ENCODE results near the gene LFNG. TPM values are rescaled to one million over a fixed set of nuclear protein-coding genes. Genes with fewer than 3 reads are reported as not detected.

Gene LFNG
- polyA plus RNA-seq, 6 donors from 2014 or later, result 0.59 to 4.0 (median 2.2) TPM

DNA sequence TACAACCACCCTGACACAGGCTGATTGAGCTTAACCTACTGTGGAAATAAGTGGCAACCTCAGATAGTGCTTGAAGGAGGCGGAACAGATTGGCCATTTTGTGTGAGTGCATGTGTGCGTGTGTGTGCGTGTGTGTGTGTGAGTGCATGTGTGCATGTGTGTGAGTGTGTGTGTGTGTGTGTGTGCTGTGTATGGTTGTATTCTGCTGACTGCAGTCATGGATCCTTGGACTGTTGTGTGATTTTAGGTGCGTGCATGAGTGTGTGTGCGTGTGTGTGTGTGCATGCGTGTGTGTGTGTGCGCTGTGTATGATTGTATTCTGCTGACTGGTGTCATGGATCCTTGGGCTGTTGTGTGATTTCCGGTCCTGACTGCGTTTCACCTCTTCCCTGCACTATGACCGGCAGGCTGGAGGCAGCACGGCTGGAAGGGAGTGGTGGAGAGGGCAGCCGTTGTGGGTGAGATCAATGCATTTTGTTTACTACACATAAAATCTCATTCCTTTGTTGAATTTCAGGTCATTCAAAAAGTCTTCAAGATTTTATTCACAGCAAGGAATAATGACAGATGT, 45.5 kb downstream of the LFNG start:
- Mint-ChIP-seq H3K27ac (no peak overlapping the region), H3K4me1 (peaks cover 9 to 13% (median 12%) of the 10 kb centered on the region in 3 donors), H3K4me3 (no peak overlapping the region), H3K9me3 (no peaks in the 10 kb centered on the region), H3K27me3 (no peaks in the 10 kb centered on the region), H3K36me3 (no peaks in the 10 kb centered on the region)
- ATAC-seq (ENCODE audit: low read depth in 2 of 2) (no peak), DNase-seq (no peak)

DNA sequence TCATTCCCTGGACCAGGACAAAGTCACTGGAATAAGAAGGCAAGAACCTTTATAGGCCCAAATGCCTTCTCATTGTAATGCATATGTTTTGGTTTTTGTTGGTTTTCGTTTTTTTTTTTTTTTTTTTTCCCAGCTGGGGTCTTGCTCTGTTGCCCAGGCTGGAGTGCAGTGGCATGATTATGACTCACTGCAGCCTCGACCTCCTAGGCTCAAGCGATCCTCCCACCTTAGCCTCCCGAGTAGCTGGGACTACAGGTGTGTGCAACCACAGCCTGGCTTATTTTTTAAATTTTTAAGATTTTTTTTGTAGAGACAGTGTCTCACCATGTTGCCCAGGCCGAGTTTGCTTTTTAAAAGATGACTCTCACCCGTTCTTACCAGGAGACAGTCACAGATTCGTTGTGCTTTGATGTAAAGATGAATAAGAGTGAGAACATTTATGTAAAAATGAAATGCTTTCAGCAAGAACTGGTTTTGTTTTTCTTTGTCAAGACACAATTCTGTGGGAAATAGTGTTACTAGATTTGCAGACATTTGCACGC, 46.8 kb downstream of the LFNG start:
- Mint-ChIP-seq H3K4me1 (peaks cover 9 to 12% (median 10%) of the 10 kb centered on the region in 3 donors), H3K36me3 (no peaks in the 10 kb centered on the region), H3K27me3 (no peaks in the 10 kb centered on the region), H3K27ac (no peak overlapping the region), H3K9me3 (no peaks in the 10 kb centered on the region), H3K4me3 (peak overlapping the region in 4 of 8 donors; percentile 20 to 61 (median 28))
- ATAC-seq (ENCODE audit: low read depth in 2 of 2) (no peak), DNase-seq (no peak)

DNA sequence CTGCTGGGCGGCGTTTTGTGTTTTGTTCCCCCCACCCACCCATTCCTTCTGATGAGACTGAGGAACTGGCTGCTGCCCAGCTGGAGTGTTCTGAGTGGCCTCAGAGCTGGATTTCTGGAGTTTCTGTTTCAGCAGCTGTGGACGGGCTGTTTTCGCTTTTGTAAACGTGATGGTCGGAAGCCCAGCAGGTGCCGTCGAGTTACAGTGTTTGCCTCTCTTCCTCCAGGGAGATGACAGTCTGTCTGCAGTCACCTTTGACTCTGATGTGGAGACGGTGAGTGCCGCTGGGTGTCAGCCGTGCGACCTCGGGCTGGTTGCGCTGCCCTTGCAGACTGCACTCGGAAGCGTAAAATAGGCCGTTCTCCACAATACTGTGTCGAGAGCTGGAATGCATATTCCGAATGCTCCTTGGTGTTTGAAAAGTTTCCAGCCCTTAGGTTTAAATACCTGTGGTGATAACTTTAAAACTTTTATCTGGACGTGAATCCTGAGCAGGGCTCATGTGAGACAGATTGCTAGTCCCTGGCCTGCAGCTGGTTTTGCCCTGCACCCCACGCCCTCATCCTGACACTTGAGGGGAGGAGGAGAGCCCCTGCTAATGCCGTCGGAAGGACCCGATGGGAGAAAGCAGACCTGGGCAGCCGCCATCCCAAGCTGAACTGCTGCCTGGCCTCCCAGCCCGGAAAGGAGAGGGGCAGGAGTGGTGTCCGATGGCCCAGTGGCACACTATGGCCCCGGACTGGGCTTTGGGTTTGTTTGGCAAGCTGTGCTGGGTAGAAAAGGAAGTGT, 47.5 kb downstream of the LFNG start:
- Mint-ChIP-seq H3K4me1 (peaks cover 4 to 12% (median 4%) of the 10 kb centered on the region in 3 donors), H3K9me3 (no peaks in the 10 kb centered on the region), H3K27me3 (no peaks in the 10 kb centered on the region), H3K27ac (no peak overlapping the region), H3K36me3 (no peaks in the 10 kb centered on the region), H3K4me3 (peak overlapping the region in 4 of 8 donors; percentile 42 to 69 (median 49))
- DNase-seq (no peak), ATAC-seq (ENCODE audit: low read depth in 2 of 2) (peak; percentile 32 to 55)

DNA sequence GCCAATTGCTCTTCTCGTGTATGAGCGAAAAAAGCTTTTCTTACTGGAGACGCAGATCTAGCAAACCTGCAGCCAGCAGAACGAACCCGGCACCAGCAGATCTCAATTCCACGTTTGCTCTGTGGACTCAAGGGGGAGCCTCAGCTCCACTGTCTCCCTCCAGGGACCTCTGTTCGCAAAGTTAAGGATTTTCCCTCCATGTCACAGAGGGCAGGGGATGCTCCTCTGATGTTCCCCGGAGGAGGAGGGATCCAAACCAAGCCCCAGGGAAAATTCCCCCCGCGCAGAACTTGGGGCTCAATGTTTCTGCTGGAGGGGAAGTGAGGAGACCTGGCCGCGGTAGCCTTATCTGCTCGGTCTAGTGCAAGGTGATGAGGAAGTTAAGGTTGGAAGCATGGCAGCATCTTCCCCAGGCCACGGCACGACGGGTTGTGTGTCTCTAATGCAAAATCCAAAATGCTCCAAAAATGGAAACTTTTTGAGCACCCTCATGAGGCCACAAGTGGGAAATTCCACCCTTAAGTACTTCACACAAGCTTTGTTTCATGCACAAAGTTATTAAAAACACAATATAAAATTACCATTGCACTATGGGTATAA, 48.2 kb downstream of the LFNG start:
- peak; percentile 86 to 87 for ATAC-seq (ENCODE audit: low read depth in 2 of 2)
- Mint-ChIP-seq H3K4me1 (peaks cover 0 to 12% (median 4%) of the 10 kb centered on the region in 3 donors), H3K27ac (peak overlapping the region in 1 of 6 donors; percentile 42), H3K9me3 (no peaks in the 10 kb centered on the region), H3K4me3 (peak overlapping the region in 7 of 8 donors; percentile 34 to 69 (median 50)), H3K36me3 (no peaks in the 10 kb centered on the region), H3K27me3 (no peaks in the 10 kb centered on the region)
- peak; percentile 31 for DNase-seq

DNA sequence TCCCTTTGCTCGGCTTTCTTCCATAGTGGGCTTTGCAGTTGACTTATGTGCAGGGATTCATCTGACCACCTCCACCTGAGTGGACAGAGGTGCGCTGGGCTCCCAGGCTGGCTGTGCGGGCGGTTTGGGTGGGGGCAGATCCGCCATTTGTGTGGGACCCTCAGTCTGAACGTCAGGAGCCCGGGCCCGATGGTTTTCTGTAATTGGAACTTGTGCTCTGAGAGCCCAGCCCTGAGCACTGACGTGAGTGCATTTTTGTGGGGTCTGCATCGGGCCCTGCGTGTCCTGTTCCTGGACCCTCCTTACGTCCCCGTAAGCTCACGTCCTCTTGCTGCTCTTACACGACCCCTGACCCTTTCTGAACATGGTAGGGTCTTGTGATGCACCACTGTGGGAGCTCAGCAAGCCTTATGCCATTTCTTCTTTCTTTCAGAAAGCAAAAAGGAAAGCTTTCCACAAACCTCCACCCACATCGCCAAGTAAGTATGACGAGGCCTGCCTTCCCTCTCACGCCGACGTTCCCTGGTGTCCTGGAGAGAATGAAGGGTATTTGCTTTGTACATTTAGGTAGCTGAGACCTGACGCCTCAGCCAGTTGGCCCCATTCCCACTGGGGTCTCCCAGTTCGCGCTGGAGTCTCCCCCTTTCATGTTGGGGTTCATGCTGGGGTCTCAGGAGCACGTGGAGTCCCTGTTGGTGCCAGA, 49.1 kb downstream of the LFNG start:
- Mint-ChIP-seq H3K27me3 (no peaks in the 10 kb centered on the region), H3K4me1 (peaks cover 0 to 12% (median 4%) of the 10 kb centered on the region in 3 donors), H3K4me3 (no peak overlapping the region), H3K27ac (peak overlapping the region in 1 of 6 donors; percentile 62), H3K36me3 (peaks cover 0 to 4% of the 10 kb centered on the region in 2 donors), H3K9me3 (no peaks in the 10 kb centered on the region)
- DNase-seq (no peak), ATAC-seq (ENCODE audit: low read depth in 2 of 2) (no peak)

DNA sequence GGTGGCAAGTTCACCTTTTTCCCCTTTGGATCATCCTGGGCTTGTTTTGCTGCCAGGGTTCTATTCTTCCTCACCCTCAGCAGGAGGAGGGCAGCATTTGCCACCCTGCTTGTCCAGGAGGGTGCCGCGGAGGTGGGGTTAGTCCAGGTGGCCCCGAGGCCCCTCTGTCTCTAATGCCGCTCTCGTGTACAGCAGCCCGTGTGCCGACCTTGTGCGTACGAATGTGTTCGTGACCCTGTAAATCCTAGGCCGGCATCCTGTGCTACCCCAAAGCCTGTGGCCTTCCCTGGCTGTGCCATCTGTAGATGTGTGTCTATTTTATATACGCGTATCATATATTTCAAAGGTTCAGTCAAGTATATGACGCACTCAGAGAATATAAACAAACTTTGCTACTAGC, 49.8 kb downstream of the LFNG start:
- Mint-ChIP-seq H3K4me1 (peaks cover 6 to 20% (median 8%) of the 10 kb centered on the region in 3 donors), H3K27ac (peak overlapping the region in 1 of 6 donors; percentile 63), H3K36me3 (peaks cover 4 to 7% of the 10 kb centered on the region in 2 donors), H3K9me3 (no peaks in the 10 kb centered on the region), H3K4me3 (no peak overlapping the region), H3K27me3 (no peaks in the 10 kb centered on the region)
- DNase-seq, result no peak
- no peak for ATAC-seq (ENCODE audit: low read depth in 2 of 2)

DNA sequence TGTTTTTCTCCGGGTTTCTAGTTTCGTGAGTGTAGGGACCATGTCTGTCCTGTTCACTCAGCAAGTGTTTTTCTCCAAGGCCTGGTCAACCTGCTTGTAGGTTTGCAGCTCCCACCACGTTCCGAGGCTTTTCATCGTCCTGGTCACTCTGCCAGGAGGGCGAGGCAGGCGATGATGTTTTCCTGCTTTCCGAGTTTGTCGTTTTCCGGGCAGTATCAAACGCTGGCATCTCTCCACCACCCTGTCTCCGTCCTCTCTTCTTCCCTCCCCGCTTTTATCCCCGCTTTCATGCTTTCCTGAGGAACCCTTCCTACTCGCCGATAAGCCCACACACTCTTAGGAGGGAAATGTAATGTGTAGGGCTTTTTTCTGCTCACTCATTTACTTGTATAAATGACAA, 50.4 kb downstream of the LFNG start:
- H3K9me3 Mint-ChIP-seq, result no peaks in the 10 kb centered on the region
- no peak overlapping the region for H3K27ac Mint-ChIP-seq
- no peak for ATAC-seq (ENCODE audit: low read depth in 2 of 2)
- no peaks in the 10 kb centered on the region for H3K27me3 Mint-ChIP-seq
- H3K4me1 Mint-ChIP-seq, result peaks cover 6 to 20% (median 8%) of the 10 kb centered on the region in 3 donors
- peaks cover 4 to 7% of the 10 kb centered on the region in 2 donors for H3K36me3 Mint-ChIP-seq
- no peak for DNase-seq
- no peak overlapping the region for H3K4me3 Mint-ChIP-seq

DNA sequence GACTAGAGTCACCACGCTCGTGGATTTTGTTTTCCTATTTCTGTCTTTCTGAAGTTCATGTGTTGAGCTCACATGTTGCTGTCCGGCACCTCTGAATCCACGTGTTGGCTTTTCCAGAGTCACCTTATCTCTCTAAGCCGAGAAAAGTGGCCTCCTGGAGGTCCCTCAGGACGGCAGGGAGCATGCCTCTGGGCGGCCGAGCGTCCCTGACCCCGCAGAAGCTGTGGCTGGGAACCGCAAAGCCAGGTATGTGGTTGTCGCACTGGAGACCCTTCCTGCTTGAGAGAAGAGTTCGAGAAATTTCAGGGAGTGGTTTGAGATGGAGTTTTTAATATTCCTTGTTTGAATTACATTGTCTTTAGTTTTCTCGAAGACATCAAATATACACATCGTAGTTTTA, 51.8 kb downstream of the LFNG start:
- Mint-ChIP-seq H3K27ac (no peak overlapping the region), H3K9me3 (no peaks in the 10 kb centered on the region), H3K4me3 (no peak overlapping the region), H3K36me3 (peaks cover 4 to 7% of the 10 kb centered on the region in 2 donors), H3K4me1 (peaks cover 5 to 20% (median 6%) of the 10 kb centered on the region in 3 donors), H3K27me3 (no peaks in the 10 kb centered on the region)
- ATAC-seq (ENCODE audit: low read depth in 2 of 2) (no peak), DNase-seq (no peak)

DNA sequence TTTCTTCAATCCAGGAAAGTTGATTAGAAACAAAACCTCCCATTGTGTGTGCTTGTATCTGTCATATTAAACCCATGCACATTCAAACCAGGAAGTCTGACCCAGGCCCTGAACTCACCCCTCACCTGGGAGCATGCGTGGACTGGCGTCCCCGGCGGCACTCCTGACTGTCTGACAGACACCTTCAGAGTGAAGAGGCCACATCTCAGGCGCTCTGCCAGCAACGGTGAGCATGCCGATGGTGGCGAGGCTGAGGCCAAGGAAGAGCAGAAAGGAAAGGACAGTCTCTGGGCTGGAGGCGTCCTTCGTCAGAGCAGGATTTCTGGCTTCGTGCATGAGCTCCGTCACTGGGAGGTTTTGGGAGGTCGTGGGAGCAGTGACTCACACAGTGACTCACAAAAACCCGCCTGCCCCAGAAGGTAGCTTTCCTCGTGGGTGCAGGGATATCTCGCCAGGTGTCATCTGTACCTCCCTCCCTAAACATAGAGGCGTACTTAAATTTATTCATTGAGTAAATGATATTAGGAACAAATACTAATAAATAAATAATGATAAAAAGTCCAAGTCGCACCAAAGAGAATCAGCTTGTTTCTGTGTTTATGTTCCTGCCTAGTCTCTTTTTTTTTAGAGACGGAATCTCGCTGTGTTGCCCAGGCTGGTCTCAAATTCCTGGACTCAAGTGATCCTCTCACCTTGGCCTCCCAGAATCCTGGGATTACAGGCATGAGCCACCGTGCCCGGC, 52.7 kb downstream of the LFNG start:
- Mint-ChIP-seq H3K27me3 (no peaks in the 10 kb centered on the region), H3K4me1 (peaks cover 5 to 17% (median 6%) of the 10 kb centered on the region in 3 donors), H3K36me3 (peaks cover 4 to 7% of the 10 kb centered on the region in 2 donors), H3K4me3 (no peak overlapping the region), H3K9me3 (no peaks in the 10 kb centered on the region), H3K27ac (peak overlapping the region in 1 of 6 donors; percentile 54)
- no peak for DNase-seq
- ATAC-seq (ENCODE audit: low read depth in 2 of 2), result no peak

DNA sequence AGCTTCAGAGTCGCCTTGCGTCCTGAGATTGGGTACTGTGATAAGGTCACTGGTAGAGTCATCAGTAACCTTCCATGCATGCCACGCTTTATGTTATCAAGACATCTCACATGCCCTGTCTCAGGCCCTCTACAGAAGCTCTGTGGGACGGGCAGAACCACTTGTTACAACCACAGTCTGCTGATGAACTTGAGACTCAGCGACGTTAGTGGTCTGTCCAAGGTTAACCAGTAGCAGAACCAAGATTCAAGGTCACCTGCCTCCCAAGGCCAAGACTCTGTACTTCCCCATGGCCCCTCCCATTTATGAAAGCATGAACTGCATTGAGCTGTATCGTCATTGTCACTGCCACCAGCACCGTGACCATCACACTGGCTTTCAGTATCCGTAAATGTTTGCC, 54.2 kb downstream of the LFNG start:
- no peaks in the 10 kb centered on the region for H3K9me3 Mint-ChIP-seq
- H3K27me3 Mint-ChIP-seq, result no peaks in the 10 kb centered on the region
- no peak overlapping the region for H3K4me3 Mint-ChIP-seq
- peak; percentile 82 to 89 for ATAC-seq (ENCODE audit: low read depth in 2 of 2)
- H3K27ac Mint-ChIP-seq, result peak overlapping the region in 4 of 6 donors; percentile 21 to 95 (median 84)
- peaks cover 4 to 7% of the 10 kb centered on the region in 2 donors for H3K36me3 Mint-ChIP-seq
- peak; percentile 21 for DNase-seq
- peaks cover 5 to 8% (median 6%) of the 10 kb centered on the region in 3 donors for H3K4me1 Mint-ChIP-seq

DNA sequence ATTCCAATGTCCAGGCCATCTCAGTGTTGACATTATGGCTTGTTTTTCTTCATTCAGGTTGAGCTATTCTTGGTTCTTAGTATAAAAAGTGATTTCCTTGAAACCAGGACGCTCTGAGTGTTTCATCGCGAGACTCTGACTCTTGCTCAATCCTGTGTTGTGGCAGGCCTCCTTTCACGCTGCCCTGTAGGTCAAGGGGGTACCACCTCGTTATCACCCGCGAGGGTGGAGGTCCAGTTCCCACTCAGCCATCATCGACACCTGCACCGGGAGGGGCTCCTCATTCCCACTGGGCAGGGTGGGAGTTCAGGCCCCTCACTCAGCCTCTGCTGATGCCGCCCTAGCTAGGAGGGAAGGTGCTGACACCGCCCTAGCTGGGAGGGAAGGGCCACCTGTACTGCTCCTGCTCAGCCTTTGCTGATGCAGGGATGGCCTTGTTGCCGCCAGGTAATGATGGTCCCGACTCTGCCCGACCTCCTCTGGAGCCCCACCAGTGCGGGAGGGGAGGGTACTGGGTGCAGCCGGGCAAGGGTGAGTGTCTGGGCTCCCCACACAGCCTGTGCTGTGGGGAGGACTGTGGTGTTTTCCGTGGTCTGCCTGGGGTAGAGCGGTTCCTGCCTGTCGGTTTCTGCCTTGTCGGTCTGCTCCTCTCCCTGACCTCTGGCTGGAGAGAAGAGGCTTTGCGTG, 55.6 kb downstream of the LFNG start:
- Mint-ChIP-seq H3K27me3 (no peaks in the 10 kb centered on the region), H3K27ac (peak overlapping the region in 3 of 6 donors; percentile 26 to 95 (median 82)), H3K36me3 (peaks cover 4 to 7% of the 10 kb centered on the region in 2 donors), H3K4me3 (no peak overlapping the region), H3K4me1 (peaks cover 5 to 8% (median 6%) of the 10 kb centered on the region in 3 donors), H3K9me3 (no peaks in the 10 kb centered on the region)
- DNase-seq, result no peak
- no peak for ATAC-seq (ENCODE audit: low read depth in 2 of 2)

DNA sequence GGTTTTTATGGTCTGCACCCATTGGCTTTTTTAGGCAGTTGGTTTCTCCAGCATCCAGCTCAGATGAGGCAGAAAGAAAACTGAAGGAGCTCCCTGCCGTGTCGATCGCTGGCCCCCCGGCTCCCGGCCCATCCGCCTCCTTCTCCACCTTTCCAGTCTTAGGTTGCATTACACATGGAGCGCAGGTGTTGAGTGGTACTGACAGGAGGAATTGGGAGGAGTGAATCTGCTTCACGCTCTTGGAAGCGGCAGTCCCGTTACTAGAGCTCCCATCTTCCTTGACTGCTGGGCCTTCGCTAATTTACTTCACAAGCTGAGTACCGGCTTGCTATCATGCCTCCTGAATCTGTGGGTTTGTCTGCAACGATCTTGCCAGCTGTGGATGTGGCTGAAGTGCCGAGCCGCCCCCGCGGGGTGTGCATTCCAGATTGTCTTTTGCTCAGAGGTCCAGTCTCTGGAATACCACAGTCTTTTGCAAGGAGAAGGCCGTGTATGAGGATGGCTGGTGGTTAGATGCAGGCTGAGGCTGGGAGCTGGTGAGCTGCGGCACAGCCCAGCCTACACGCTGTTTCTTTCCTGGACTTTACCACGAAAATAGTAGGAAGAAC, 56.3 kb downstream of the LFNG start:
- Mint-ChIP-seq H3K27ac (peak overlapping the region in 3 of 6 donors; percentile 33 to 88 (median 57)), H3K27me3 (no peaks in the 10 kb centered on the region), H3K4me3 (no peak overlapping the region), H3K4me1 (peaks cover 5 to 11% (median 10%) of the 10 kb centered on the region in 3 donors), H3K36me3 (peaks cover 4 to 7% of the 10 kb centered on the region in 2 donors), H3K9me3 (no peaks in the 10 kb centered on the region)
- ATAC-seq (ENCODE audit: low read depth in 2 of 2), result no peak
- DNase-seq, result no peak
